K562 (cell line): ENCODE data around the gene TOMM6. TPM values are rescaled to one million over a fixed set of nuclear protein-coding genes. Genes with fewer than 3 reads are reported as not detected.

Experiments
- ARID2 ChIP-seq: fragments of 450-650 bp; IDR thresholded peaks from 2 replicates; pipeline ENCODE4 v1.6.1; 2017; ENCODE audit warnings: antibody characterized with exemption, mild to moderate bottlenecking
- MTA2 ChIP-seq: fragments of 450-650 bp; IDR thresholded peaks from 2 replicates; pipeline ENCODE4 v1.6.1; 2016; ENCODE audit warnings: low read depth
- SAFB2 ChIP-seq: fragments of 200-400 bp; formaldehyde crosslinking; IDR thresholded peaks from 2 replicates; pipeline ENCODE4 v1.6.1; 2018; ENCODE audit warnings: borderline replicate concordance, low read length, low read depth, moderate library complexity; ENCODE audit not compliant: severe bottlenecking
- ZNF212 ChIP-seq: fragments of 450-650 bp; formaldehyde crosslinking; IDR thresholded peaks from 2 replicates; pipeline ENCODE4 v1.4.0; 2020; ENCODE audit warnings: mild to moderate bottlenecking
- ZNF41 ChIP-seq: fragments of 250-450 bp; sonication (Bioruptor Pico); conservative IDR thresholded peaks from 2 replicates; pipeline ENCODE4 v1.4.0; 2020; ENCODE audit warnings: mild to moderate bottlenecking
- polyA plus RNA-seq, 8 experiments: library from polyadenylated mRNA; depleted of rRNA in 4 of 8; stranded (reverse) in 5 of 8; unstranded in 3 of 8; fragments of >200 nt; fragmentation: Nextera tagmentation in 2 of 8; fragmentation: Illumina TruSeq in 1 of 8; extraction: Ambion mirVana in 2 of 8; extraction: Trizol in 1 of 8; gene quantifications; 2 replicates each; pipeline versions ENCODE4 v1.2.1 to v1.2.3, GENCODE V29; 2011 to 2014; ENCODE audit warnings: inconsistent platforms in 1 of 8, missing spikeins in 1 of 8
- total RNA-seq, 7 experiments: library from RNA; depleted of rRNA in 6 of 7; stranded (reverse); fragments of >200 nt in 6 of 7; fragmentation: Illumina TruSeq in 2 of 7; extraction: Trizol in 2 of 7; gene quantifications; 2 replicates each; pipeline versions ENCODE4 v1.2.1 to v1.2.3, GENCODE V29; 2011 to 2021; ENCODE audit warnings: low replicate concordance in 1 of 7
- TF ChIP-seq, protein P1 (sequence below): fragments of 450-650 bp; IDR thresholded peaks from 2 replicates; pipeline ENCODE4 v1.6.1; 2016; ENCODE audit warnings: borderline replicate concordance
- TF ChIP-seq, protein P2 (sequence below), 2 experiments: fragments of 450-650 bp; IDR thresholded peaks; 2 replicates each; pipeline ENCODE4 v1.6.1; 2016

TOMM6 gene
- total and polyA plus RNA-seq, 9 of the 15 experiments (the other 6 are each of a cell fraction or from before 2014, with no cell fraction given), result 380 to 2,097 (median 1,065) TPM

DNA sequence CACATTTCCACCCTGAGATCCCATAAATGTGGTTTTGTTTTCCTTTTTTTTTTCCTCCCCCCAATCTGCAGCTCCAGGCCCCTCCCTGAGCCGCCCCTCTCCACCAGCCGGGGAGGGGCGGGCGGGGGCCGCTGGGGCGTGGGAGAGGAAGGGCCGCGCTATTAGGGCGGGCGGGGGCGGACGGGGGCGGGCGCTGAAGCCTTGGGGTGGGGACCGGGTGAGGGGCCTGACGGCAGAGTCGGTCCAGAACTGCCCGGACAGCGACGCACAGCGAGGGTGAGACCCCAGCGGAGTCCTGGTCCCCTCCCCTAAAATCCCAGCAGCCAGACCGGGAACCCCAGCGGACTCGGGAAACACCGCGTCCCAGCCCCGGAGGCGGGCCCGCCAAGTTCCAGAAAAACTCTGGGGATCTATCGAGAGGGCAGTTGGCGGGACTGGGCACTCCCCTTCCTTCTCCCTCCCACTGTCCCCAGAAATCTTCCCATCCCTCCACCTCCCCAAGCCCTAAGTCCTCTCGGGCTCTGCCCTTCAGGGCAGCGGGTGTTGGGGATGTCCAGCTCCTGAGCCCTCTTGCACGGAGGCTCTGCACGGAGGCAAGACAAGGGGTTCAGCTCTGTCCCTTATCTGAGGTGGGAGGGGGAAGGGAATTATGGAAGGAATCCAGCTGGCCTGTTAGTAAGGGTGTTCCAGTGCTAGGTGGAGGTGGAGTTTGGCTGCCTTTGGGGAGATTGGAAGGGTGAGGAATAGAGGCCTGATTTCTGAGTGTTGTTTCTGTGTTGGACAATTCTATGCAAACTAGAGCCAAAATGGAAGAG, 6.7 kb upstream of the TOMM6 start, which contains the start of gene PRICKLE4 (continued):
- no peak for TF ChIP-seq SAFB2
- TF ChIP-seq, protein P1, sequence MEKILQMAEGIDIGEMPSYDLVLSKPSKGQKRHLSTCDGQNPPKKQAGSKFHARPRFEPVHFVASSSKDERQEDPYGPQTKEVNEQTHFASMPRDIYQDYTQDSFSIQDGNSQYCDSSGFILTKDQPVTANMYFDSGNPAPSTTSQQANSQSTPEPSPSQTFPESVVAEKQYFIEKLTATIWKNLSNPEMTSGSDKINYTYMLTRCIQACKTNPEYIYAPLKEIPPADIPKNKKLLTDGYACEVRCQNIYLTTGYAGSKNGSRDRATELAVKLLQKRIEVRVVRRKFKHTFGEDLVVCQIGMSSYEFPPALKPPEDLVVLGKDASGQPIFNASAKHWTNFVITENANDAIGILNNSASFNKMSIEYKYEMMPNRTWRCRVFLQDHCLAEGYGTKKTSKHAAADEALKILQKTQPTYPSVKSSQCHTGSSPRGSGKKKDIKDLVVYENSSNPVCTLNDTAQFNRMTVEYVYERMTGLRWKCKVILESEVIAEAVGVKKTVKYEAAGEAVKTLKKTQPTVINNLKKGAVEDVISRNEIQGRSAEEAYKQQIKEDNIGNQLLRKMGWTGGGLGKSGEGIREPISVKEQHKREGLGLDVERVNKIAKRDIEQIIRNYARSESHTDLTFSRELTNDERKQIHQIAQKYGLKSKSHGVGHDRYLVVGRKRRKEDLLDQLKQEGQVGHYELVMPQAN, result no peak
- no peak for TF ChIP-seq ARID2
- TF ChIP-seq, protein P2, sequence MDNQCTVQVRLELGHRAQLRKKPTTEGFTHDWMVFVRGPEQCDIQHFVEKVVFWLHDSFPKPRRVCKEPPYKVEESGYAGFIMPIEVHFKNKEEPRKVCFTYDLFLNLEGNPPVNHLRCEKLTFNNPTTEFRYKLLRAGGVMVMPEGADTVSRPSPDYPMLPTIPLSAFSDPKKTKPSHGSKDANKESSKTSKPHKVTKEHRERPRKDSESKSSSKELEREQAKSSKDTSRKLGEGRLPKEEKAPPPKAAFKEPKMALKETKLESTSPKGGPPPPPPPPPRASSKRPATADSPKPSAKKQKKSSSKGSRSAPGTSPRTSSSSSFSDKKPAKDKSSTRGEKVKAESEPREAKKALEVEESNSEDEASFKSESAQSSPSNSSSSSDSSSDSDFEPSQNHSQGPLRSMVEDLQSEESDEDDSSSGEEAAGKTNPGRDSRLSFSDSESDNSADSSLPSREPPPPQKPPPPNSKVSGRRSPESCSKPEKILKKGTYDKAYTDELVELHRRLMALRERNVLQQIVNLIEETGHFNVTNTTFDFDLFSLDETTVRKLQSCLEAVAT (IDR thresholded peaks at IDR 0.05), result peak in 1 of 2 experiments; percentile 15; a peak in 1 of 4 replicates
- TF ChIP-seq ZNF212, result no peak
- TF ChIP-seq ZNF41 (CRISPR knock-in tag), result no peak
- no peak for TF ChIP-seq MTA2
